SU-DHL-6 (cell line): ENCODE data around the gene PKD2.

Source experiments
- H2AFZ ChIP-seq: fragments of 200-600 bp; sonication (generic); 2 replicates; pipeline ENCODE4 v1.6.1; 2014; ENCODE audit warnings: low read depth, mild to moderate bottlenecking, moderate library complexity, mixed read lengths, antibody characterized with exemption, low read length; ENCODE audit not compliant: severe bottlenecking
- H3F3A ChIP-seq: fragments of 200-600 bp; shearing (Covaris generic); 2 replicates; pipeline ENCODE4 v1.6.0; 2016; ENCODE audit warnings: antibody characterized with exemption, mild to moderate bottlenecking; ENCODE audit not compliant: insufficient read depth
- H3K27ac ChIP-seq: fragments of 200-600 bp; sonication (generic); 2 replicates; pipeline ENCODE4 v1.5.1; 2016; ENCODE audit warnings: low read depth, mild to moderate bottlenecking, low read length, moderate library complexity, mixed read lengths
- H3K27me3 ChIP-seq: fragments of 200-600 bp; sonication (generic), shearing (Covaris generic); 2 replicates; pipeline ENCODE4 v1.6.0; 2014; ENCODE audit warnings: mild to moderate bottlenecking, low read length
- H3K36me3 ChIP-seq: fragments of 200-600 bp; sonication (generic); 2 replicates; pipeline ENCODE4 v1.6.1; 2014; ENCODE audit warnings: mild to moderate bottlenecking, low read length, mixed read lengths
- H3K4me2 ChIP-seq: fragments of 300-600, 200-600 bp; shearing (Covaris generic), sonication (generic); 2 replicates; pipeline ENCODE4 v1.6.0; 2014; ENCODE audit warnings: low read length, low read depth, mild to moderate bottlenecking; ENCODE audit not compliant: poor library complexity, severe bottlenecking
- H3K4me3 ChIP-seq: fragments of 200-600 bp; sonication (generic); 2 replicates; pipeline ENCODE4 v1.5.1; 2014; ENCODE audit warnings: antibody characterized with exemption, low read length, mild to moderate bottlenecking, mixed read lengths; ENCODE audit not compliant: insufficient read depth, poor library complexity, severe bottlenecking
- H3K79me2 ChIP-seq: fragments of 200-600 bp; sonication (generic); 2 replicates; pipeline ENCODE4 v1.6.1; 2014; ENCODE audit warnings: mild to moderate bottlenecking, low read length, moderate library complexity; ENCODE audit not compliant: insufficient read depth
- H3K9ac ChIP-seq: fragments of 200-600 bp; sonication (generic); 2 replicates; pipeline ENCODE4 v1.7.0; 2014; ENCODE audit warnings: mild to moderate bottlenecking, low read length
- H3K9me2 ChIP-seq: fragments of 200-600 bp; sonication (generic); replicated peaks from 2 replicates; pipeline ENCODE4 v1.6.1; 2014; ENCODE audit warnings: low read length; ENCODE audit not compliant: insufficient read depth
- H3K9me3 ChIP-seq: fragments of 200-600 bp; sonication (generic); 2 replicates; pipeline ENCODE4 v1.6.1; 2014; ENCODE audit warnings: low read length, mixed read lengths; ENCODE audit not compliant: insufficient read depth
- H4K20me1 ChIP-seq: fragments of 200-600 bp; sonication (generic); 2 replicates; pipeline ENCODE4 v1.6.1; 2014; ENCODE audit warnings: low read depth, mild to moderate bottlenecking, antibody characterized with exemption, low read length, moderate library complexity, mixed read lengths
- EZH2phosphoT487 ChIP-seq: fragments of 200-600 bp; sonication (generic), shearing (Covaris generic); conservative IDR thresholded peaks from 2 replicates; pipeline ENCODE4 v1.6.1; 2018; ENCODE audit warnings: mild to moderate bottlenecking, antibody characterized with exemption, low read length, moderate library complexity, mixed read lengths
- TF ChIP-seq, protein P1 (sequence below): fragments of 200-600 bp; sonication (generic); IDR thresholded peaks from one replicate; pipeline ENCODE4 v1.5.1; 2017; ENCODE audit warnings: antibody characterized with exemption, mild to moderate bottlenecking, low read length, moderate library complexity; ENCODE audit not compliant: insufficient read depth, poor library complexity, severe bottlenecking

PKD2 gene

DNA sequence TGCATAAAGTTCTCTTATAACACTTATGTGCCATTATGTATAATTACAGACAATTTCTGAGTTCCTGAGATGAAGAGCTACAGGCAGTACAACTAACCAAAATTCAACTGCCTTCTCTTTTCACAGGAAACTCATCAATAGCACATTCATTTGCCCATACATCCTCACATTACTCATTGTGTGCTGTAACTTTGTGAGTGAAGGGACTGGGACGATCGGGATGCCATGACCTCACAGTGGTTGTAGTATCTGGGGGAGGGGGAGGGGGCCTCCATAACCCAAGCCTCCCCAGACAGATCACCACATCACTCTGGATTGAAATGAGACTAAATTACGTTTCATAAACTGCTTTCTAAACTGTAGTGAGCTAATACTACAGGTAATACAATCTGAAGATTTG is 90.3 kb downstream of the PKD2 start:
- Histone ChIP-seq H2AFZ (no peak overlapping the region), H3K9me3 (no peaks in the 10 kb centered on the region), H3K4me2 (no peak overlapping the region), H3K4me3 (no peak overlapping the region), H3K9ac (no peak overlapping the region), H4K20me1 (no peaks in the 10 kb centered on the region), H3K27ac (no peak overlapping the region), H3F3A (no peaks in the 10 kb centered on the region), H3K9me2 (no peaks in the 10 kb centered on the region), H3K27me3 (no peaks in the 10 kb centered on the region), H3K36me3 (no peaks in the 10 kb centered on the region), H3K79me2 (no peaks in the 10 kb centered on the region)
- TF ChIP-seq, protein P1, sequence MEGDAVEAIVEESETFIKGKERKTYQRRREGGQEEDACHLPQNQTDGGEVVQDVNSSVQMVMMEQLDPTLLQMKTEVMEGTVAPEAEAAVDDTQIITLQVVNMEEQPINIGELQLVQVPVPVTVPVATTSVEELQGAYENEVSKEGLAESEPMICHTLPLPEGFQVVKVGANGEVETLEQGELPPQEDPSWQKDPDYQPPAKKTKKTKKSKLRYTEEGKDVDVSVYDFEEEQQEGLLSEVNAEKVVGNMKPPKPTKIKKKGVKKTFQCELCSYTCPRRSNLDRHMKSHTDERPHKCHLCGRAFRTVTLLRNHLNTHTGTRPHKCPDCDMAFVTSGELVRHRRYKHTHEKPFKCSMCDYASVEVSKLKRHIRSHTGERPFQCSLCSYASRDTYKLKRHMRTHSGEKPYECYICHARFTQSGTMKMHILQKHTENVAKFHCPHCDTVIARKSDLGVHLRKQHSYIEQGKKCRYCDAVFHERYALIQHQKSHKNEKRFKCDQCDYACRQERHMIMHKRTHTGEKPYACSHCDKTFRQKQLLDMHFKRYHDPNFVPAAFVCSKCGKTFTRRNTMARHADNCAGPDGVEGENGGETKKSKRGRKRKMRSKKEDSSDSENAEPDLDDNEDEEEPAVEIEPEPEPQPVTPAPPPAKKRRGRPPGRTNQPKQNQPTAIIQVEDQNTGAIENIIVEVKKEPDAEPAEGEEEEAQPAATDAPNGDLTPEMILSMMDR, result no peak
- TF ChIP-seq EZH2phosphoT487, result no peak

DNA sequence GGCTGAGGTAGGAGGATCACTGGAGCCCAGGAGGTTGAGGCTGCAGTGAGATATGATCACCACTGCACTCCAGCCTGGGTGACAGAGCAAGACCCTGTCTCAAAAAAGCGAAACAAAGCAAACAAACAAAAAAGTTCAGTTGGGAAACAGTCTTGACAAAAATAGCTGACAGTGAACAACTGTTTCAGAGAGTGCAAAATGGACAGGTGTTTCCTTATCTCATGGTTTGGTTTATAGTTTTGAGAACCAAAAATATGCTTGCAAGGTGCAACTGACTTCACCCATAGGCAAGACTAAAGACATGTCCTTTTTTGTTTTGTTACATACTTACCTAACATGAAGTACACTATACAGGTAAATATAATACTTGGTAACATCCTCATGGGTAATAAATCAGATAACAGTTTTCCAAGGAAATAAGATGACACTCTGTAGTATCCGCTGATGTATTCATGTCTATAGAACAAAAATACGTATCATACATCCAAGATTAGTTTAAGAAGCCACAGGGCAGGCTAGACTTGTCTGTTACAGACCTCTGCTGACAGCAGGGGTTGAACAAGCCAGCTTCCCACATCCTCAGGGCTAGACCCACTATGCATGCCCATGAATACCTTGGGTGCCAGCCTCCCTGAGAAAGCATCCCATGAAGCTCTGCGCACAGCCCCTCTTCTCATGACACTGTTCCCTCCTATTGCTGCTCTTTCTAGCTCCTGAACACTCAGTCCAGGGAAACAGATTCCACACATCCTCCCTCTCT is 91.7 kb downstream of the PKD2 start:
- no peaks in the 10 kb centered on the region for H3K36me3 ChIP-seq
- H3K9ac ChIP-seq, result no peak overlapping the region

DNA sequence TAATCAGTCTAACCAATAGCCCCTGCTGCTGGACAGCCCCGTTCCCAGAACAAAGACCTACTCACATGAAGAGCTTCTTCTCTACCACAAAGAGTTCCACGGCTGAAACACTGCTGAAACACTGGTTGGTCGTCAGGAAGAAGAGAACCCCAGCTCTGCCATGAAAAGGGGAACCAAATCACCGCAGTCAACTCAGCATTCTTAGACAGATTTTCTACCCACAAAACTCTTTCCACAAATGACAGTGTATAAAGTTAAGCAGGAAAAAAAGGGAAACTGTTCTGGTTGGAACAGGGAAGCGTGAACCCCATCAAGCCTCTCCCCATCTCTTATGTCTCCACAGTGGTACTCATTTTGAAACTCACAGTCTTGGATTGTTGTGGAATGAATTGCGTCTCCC is 93.7 kb downstream of the PKD2 start:
- Histone ChIP-seq H3K4me3 (no peak overlapping the region), H3K4me2 (no peak overlapping the region), H3K9ac (no peak overlapping the region), H3K9me3 (no peaks in the 10 kb centered on the region), H3K27me3 (no peaks in the 10 kb centered on the region), H3K79me2 (no peaks in the 10 kb centered on the region), H3F3A (no peaks in the 10 kb centered on the region), H3K36me3 (no peaks in the 10 kb centered on the region), H3K27ac (no peak overlapping the region), H2AFZ (no peak overlapping the region), H4K20me1 (no peaks in the 10 kb centered on the region), H3K9me2 (no peaks in the 10 kb centered on the region)
- TF ChIP-seq EZH2phosphoT487, result no peak
- TF ChIP-seq, protein P1, result no peak

More for the DNA sequence above, 91.7 kb downstream of the PKD2 start:
- no peaks in the 10 kb centered on the region for H3K79me2 ChIP-seq
- H3K9me3 ChIP-seq, result no peaks in the 10 kb centered on the region
- H3K27ac ChIP-seq, result no peak overlapping the region
- no peaks in the 10 kb centered on the region for H3F3A ChIP-seq
- no peak for TF ChIP-seq EZH2phosphoT487
- TF ChIP-seq, protein P1, result no peak
- H3K4me3 ChIP-seq, result no peak overlapping the region
- H4K20me1 ChIP-seq, result no peaks in the 10 kb centered on the region
- H2AFZ ChIP-seq, result no peak overlapping the region
- no peaks in the 10 kb centered on the region for H3K27me3 ChIP-seq
- no peak overlapping the region for H3K4me2 ChIP-seq
- H3K9me2 ChIP-seq, result no peaks in the 10 kb centered on the region
